ENCODE data around the gene CAPN2. TPM values are rescaled to one million over a fixed set of nuclear protein-coding genes. Genes with fewer than 3 reads are reported as not detected.

CAPN2 gene
- polyA plus RNA-seq, 1 experiment, result 433 TPM

DNA sequence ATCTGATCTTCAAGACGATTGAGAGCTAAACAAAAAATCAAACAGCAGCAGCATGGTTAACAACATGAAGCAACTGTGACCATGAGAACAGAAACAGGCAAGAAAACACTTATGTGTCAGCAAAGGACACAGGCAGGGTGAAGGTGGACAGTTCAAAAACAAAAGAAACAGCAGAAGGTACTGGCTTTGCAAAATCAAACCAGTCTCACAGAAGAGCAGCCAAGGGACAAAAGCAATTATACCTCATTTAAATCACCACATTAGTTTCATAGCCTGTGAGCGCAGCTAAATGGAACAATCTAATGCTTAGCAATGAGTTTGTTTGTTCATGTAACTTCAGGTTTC lies 59.1 kb downstream of the CAPN2 start:
- ChIA-PET POLR2A (interaction anchor here (0.7 to 1.9 kb wide), 5 partner anchors 52 to 70 kb away, joined by 3 to 6 read pairs (median 4); no protein-coding TSS in a partner anchor), CTCF (interaction anchor here (0.5 to 1.5 kb wide), 4 partner anchors 9 to 76 kb away, joined by 3 to 5 read pairs (median 4); no protein-coding TSS in a partner anchor)
- H3K27ac ChIP-seq (ENCODE audit: low read depth, low read length), result peak overlapping the region; percentile 84
- no peaks in the 10 kb centered on the region for H3K27me3 ChIP-seq (ENCODE audit: control insufficient read depth, insufficient read depth, low read length)
- H3K4me3 ChIP-seq (ENCODE audit: low read depth, low read length), result no peak overlapping the region; the same call in 1 of the 2 replicates
- DNase-seq (ENCODE audit: low read depth, low spot score), result no peak
- no peaks in the 10 kb centered on the region for H3K9me3 ChIP-seq (ENCODE audit: control insufficient read depth, insufficient read depth, low read length)
- TF ChIP-seq, protein P1, sequence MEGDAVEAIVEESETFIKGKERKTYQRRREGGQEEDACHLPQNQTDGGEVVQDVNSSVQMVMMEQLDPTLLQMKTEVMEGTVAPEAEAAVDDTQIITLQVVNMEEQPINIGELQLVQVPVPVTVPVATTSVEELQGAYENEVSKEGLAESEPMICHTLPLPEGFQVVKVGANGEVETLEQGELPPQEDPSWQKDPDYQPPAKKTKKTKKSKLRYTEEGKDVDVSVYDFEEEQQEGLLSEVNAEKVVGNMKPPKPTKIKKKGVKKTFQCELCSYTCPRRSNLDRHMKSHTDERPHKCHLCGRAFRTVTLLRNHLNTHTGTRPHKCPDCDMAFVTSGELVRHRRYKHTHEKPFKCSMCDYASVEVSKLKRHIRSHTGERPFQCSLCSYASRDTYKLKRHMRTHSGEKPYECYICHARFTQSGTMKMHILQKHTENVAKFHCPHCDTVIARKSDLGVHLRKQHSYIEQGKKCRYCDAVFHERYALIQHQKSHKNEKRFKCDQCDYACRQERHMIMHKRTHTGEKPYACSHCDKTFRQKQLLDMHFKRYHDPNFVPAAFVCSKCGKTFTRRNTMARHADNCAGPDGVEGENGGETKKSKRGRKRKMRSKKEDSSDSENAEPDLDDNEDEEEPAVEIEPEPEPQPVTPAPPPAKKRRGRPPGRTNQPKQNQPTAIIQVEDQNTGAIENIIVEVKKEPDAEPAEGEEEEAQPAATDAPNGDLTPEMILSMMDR (IDR thresholded peaks at IDR 0.05; ENCODE audit: low read depth, low read length), result no peak

DNA sequence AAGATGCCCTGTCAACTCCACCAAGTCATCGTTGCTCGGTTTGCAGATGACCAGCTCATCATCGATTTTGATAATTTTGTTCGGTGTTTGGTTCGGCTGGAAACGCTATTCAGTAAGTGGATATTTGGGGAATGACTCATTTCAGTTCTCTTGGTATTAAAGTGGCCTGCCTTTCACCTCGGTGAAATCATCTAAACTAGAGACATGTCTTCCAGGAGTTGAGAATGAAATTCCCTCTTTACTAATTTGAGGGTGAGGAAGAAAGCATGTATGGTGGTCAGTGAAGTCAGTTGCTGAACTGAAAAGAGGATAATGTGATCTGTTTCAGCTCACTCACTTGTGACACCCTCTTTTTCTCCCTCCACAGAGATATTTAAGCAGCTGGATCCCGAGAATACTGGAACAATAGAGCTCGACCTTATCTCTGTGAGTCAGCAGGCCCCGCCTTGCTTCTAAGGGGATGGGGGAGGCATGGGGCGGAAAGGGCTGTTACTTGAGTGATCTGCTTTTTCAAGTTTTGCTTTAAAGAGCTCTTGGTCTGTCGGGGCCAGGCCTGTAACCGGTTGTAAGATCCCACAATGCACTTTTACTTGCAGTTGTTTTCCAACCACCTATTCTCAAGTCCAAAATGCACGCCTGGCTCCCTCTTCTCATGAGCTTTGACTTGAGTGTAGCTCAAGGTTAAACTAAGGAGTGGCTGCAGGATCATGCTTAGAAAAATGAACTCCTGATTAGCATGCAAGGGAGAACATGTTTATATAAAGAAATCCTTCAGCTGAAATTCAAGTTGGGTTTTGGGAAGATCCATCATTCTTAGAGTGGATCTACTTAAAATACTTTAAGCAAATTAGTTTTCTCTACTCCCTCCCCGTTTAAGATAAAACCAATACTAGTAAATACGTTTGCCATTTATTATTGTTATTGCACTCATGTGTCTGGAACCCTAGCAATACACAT lies 59.8 kb downstream of the CAPN2 start:
- ChIA-PET POLR2A (interaction anchor here (0.8 to 1.9 kb wide), 5 partner anchors 53 to 73 kb away, joined by 3 to 6 read pairs (median 4); partner anchors contain the start of gene TP53BP2), CTCF (interaction anchor here (0.5 to 1.5 kb wide), 8 partner anchors 9 to 136 kb away, joined by 3 to 5 read pairs (median 4); no protein-coding TSS in a partner anchor)
- no peak overlapping the region; the same call in 1 of the 2 replicates for H3K4me3 ChIP-seq (ENCODE audit: low read depth, low read length)
- peak; percentile 63 for DNase-seq (ENCODE audit: low read depth, low spot score)
- peak overlapping the region; percentile 84 for H3K27ac ChIP-seq (ENCODE audit: low read depth, low read length)
- H3K27me3 ChIP-seq (ENCODE audit: control insufficient read depth, insufficient read depth, low read length), result no peaks in the 10 kb centered on the region
- TF ChIP-seq, protein P1 (IDR thresholded peaks at IDR 0.05; ENCODE audit: low read depth, low read length), result no peak
- H3K9me3 ChIP-seq (ENCODE audit: control insufficient read depth, insufficient read depth, low read length), result no peaks in the 10 kb centered on the region

DNA sequence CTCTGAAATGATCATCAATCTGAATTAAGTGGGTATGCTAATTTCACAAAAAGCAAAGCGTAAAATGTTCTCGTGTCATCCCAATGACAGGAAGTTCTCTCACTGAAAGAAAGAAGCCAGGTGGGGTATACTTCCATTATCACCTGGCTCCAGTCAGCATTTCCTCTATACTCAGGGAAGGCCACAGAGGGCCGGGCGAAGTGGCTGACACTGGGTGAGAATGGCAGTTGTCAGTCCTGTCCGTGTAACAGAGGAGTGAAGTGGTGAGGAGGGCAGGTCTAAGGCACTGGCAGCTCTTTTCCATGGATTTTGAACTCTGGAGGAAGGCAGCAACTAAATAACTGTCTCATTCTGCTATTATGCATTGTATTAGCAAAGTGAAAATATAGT lies 60.4 kb downstream of the CAPN2 start:
- CTCF ChIA-PET, result interaction anchor here (0.9 to 1.5 kb wide), 5 partner anchors 10 to 74 kb away, joined by 3 to 5 read pairs (median 4); no protein-coding TSS in a partner anchor
- H3K27me3 ChIP-seq (ENCODE audit: control insufficient read depth, insufficient read depth, low read length), result no peaks in the 10 kb centered on the region
- no peak overlapping the region for H3K4me3 ChIP-seq (ENCODE audit: low read depth, low read length)
- POLR2A ChIA-PET, result interaction anchor here (0.8 to 1.9 kb wide), 3 partner anchors 57 to 72 kb away, joined by 4 to 6 read pairs (median 4); partner anchors contain the start of gene TP53BP2
- H3K9me3 ChIP-seq (ENCODE audit: control insufficient read depth, insufficient read depth, low read length), result no peaks in the 10 kb centered on the region
- peak overlapping the region; percentile 65 for H3K27ac ChIP-seq (ENCODE audit: low read depth, low read length)
- TF ChIP-seq, protein P1 (IDR thresholded peaks at IDR 0.05; ENCODE audit: low read depth, low read length), result no peak
- no peak for DNase-seq (ENCODE audit: low read depth, low spot score)

DNA sequence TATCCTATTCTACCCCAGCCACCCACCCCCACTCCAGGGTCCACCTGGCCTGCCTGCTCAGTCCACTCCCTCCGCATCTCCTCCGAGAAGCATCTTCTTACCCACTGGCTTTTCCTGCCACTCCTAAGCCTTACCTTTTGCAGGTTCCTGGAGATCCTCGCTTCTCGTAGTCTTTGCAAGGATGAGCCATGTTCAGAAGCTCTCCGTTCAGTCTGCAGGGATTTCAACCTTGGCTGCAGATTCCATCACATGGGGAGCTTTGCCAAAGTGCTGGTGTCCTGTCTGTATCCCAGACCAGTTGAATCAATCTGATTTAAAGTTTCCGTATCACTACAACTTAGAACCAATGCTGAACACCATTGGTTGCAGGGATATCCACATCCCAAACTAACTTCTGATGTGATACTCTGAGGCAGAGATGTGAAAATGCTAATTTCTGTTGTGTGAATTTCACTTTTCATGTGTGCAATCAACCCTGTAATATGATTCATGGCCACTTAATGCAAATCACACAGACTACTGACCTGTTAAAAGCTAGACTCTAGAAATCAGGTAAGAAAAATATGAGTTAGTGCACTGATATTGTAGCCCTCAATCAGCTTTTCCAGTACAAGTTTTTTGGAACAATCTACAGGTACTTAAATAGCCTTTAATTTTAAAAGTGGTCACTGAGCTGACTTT lies 61.9 kb downstream of the CAPN2 start:
- no peak overlapping the region for H3K4me3 ChIP-seq (ENCODE audit: low read depth, low read length)
- POLR2A ChIA-PET, result interaction anchor here (0.7 to 1.3 kb wide), 4 partner anchors 14 to 560 kb away, joined by 3 to 4 read pairs (median 3); partner anchors contain the start of gene TP53BP2
- no peaks in the 10 kb centered on the region for H3K9me3 ChIP-seq (ENCODE audit: control insufficient read depth, insufficient read depth, low read length)
- DNase-seq (ENCODE audit: low read depth, low spot score), result no peak
- TF ChIP-seq, protein P1 (IDR thresholded peaks at IDR 0.05; ENCODE audit: low read depth, low read length), result no peak
- CTCF ChIA-PET, result interaction anchor here (0.6 to 2.1 kb wide), 4 partner anchors 25 to 287 kb away, joined by 3 to 12 read pairs (median 5); no protein-coding TSS in a partner anchor
- H3K27me3 ChIP-seq (ENCODE audit: control insufficient read depth, insufficient read depth, low read length), result no peaks in the 10 kb centered on the region
- peak overlapping the region; percentile 40 for H3K27ac ChIP-seq (ENCODE audit: low read depth, low read length)
